A673 (cell line): ENCODE data around the gene ATP6V1G1.

Source experiments
- EZH2 ChIP-seq: fragments of 200-600 bp; sonication (generic); IDR thresholded peaks from 2 replicates; pipeline ENCODE4 v1.6.1; 2017; ENCODE audit warnings: borderline replicate concordance, low read depth, mild to moderate bottlenecking, mixed read lengths, antibody characterized with exemption, low read length; ENCODE audit not compliant: poor library complexity, severe bottlenecking
- TF ChIP-seq, protein P1 (sequence below): fragments of 300-800, 200-600 bp; sonication (generic); conservative IDR thresholded peaks from 2 replicates; pipeline ENCODE4 v1.5.1; 2017; ENCODE audit warnings: low read depth, mild to moderate bottlenecking, antibody characterized with exemption, low read length, moderate library complexity, mixed read lengths

DNA sequence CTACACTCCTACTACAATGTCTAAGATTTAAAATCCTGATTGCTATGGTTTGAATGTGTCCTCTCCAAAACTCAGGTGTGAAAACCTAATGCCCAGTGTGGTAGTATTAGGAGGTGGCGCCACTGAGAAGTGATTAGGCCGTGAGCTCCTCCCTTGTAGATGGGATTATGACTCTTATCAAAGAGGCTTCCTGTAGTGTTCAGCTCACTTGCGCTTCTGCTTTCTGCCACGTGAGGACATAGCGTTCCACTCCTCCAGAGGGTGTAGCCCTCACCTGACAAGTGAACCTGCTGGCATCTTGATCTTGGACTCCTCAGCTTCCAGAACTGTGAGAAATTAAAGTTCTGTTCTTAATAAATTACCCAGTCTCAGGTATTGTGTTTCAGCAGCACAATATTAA lies 49.3 kb upstream of the ATP6V1G1 start:
- TF ChIP-seq, protein P1, sequence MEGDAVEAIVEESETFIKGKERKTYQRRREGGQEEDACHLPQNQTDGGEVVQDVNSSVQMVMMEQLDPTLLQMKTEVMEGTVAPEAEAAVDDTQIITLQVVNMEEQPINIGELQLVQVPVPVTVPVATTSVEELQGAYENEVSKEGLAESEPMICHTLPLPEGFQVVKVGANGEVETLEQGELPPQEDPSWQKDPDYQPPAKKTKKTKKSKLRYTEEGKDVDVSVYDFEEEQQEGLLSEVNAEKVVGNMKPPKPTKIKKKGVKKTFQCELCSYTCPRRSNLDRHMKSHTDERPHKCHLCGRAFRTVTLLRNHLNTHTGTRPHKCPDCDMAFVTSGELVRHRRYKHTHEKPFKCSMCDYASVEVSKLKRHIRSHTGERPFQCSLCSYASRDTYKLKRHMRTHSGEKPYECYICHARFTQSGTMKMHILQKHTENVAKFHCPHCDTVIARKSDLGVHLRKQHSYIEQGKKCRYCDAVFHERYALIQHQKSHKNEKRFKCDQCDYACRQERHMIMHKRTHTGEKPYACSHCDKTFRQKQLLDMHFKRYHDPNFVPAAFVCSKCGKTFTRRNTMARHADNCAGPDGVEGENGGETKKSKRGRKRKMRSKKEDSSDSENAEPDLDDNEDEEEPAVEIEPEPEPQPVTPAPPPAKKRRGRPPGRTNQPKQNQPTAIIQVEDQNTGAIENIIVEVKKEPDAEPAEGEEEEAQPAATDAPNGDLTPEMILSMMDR: no peak
- TF ChIP-seq EZH2: no peak
